ENCODE results near the gene SLC38A9. TPM values are rescaled to one million over a fixed set of nuclear protein-coding genes. Genes with fewer than 3 reads are reported as not detected.

SLC38A9 gene
- total and polyA plus RNA-seq, 2 donors (not counting 1 experiment from before 2014, with no cell fraction given): 23.4 to 36.3 TPM

- POLR2A ChIA-PET: no interaction called here
- intact Hi-C loops (cut with micrococcal nuclease): no loop called here
These were observed 47.1 kb downstream of the SLC38A9 start for GRCh38 chr5:55665065-55665464.

GRCh38 chr5:55657443-55657842 is 54.7 kb downstream of the SLC38A9 start:
- CTCF ChIA-PET: no interaction called here
- H3K4me1 Mint-ChIP-seq: no peaks in the 10 kb centered on the region
- H3K4me1 ChIP-seq (ENCODE audit: control insufficient read depth in 2 of 2, insufficient read depth in 2 of 2, low read length in 2 of 2): no peaks in the 10 kb centered on the region
- no peak overlapping the region for H3K4me3 Mint-ChIP-seq
- ATAC-seq (ENCODE audit: low read depth): no peak
- H2AFZ ChIP-seq (ENCODE audit: insufficient read depth, low read depth, low read length, poor library complexity, severe bottlenecking): no peak overlapping the region
- no peak overlapping the region for H3K4me3 ChIP-seq (ENCODE audit: control extremely low read depth in 1 of 5, extremely low read depth in 1 of 5, insufficient read depth in 1 of 5, low read depth in 2 of 5, low read length in 4 of 5)
- H4K20me1 ChIP-seq (ENCODE audit: control insufficient read depth, insufficient read depth, low read length, poor library complexity, severe bottlenecking): no peaks in the 10 kb centered on the region
- peaks cover 1 to 11% of the 10 kb centered on the region in 2 experiments for H3K36me3 ChIP-seq (replicated peaks in 1 of 2; ENCODE audit: control extremely low read depth in 1 of 2, control insufficient read depth in 1 of 2, extremely low read depth in 1 of 2, insufficient read depth in 2 of 2, low read length in 1 of 2)
- POLR2A ChIA-PET: no interaction called here
- H3K9me3 ChIP-seq (ENCODE audit: control extremely low read depth in 1 of 3, control insufficient read depth in 2 of 3, insufficient read depth in 1 of 3, low read length in 2 of 3): no peaks in the 10 kb centered on the region
- no peak overlapping the region for H3K4me2 ChIP-seq (replicated peaks; ENCODE audit: low read depth, low read length, poor library complexity, severe bottlenecking)
- H3K27me3 Mint-ChIP-seq: no peaks in the 10 kb centered on the region
- H3K27ac Mint-ChIP-seq: no peak overlapping the region
- no peak for DNase-seq
- no peaks in the 10 kb centered on the region for H3K79me2 ChIP-seq (ENCODE audit: control insufficient read depth, insufficient read depth, low read length)
- H3K9ac ChIP-seq (ENCODE audit: low read length): no peak overlapping the region
- no peaks in the 10 kb centered on the region for H3K27me3 ChIP-seq (replicated peaks in 1 of 4; ENCODE audit: control extremely low read depth in 1 of 4, control insufficient read depth in 3 of 4, insufficient read depth in 4 of 4, low read length in 3 of 4)
- H3K9me3 Mint-ChIP-seq (ENCODE audit: insufficient read depth): no peaks in the 10 kb centered on the region
- H3K27ac ChIP-seq (ENCODE audit: low read length in 2 of 2): no peak overlapping the region
- no peak for TF ChIP-seq CTCF (IDR thresholded peaks at IDR 0.05)
- no peak for TF ChIP-seq EZH2 (IDR thresholded peaks at IDR 0.05; ENCODE audit: borderline replicate concordance, insufficient read depth, low read depth, low read length, poor library complexity, severe bottlenecking)
- no CpG with 5 or more reads among the region's 2 CpGs for WGBS (ENCODE audit: insufficient coverage)
- intact Hi-C loops (cut with micrococcal nuclease): no loop called here

More at GRCh38 chr5:55665065-55665464, 47.1 kb downstream of the SLC38A9 start:
- H3K9me3 ChIP-seq (ENCODE audit: control extremely low read depth in 1 of 3, control insufficient read depth in 2 of 3, insufficient read depth in 1 of 3, low read length in 2 of 3): no peaks in the 10 kb centered on the region
- no peak overlapping the region for H3K4me2 ChIP-seq (replicated peaks; ENCODE audit: low read depth, low read length, poor library complexity, severe bottlenecking)
- CTCF ChIA-PET: no interaction called here
- no peak for TF ChIP-seq EZH2 (IDR thresholded peaks at IDR 0.05; ENCODE audit: borderline replicate concordance, insufficient read depth, low read depth, low read length, poor library complexity, severe bottlenecking)
- no peak for TF ChIP-seq CTCF (IDR thresholded peaks at IDR 0.05)
- H3K27me3 ChIP-seq (replicated peaks in 1 of 4; ENCODE audit: control extremely low read depth in 1 of 4, control insufficient read depth in 3 of 4, insufficient read depth in 4 of 4, low read length in 3 of 4): no peaks in the 10 kb centered on the region
- no peaks in the 10 kb centered on the region for H3K79me2 ChIP-seq (ENCODE audit: control insufficient read depth, insufficient read depth, low read length)
- WGBS (ENCODE audit: insufficient coverage): 85% methylated on average over 2 of the region's 8 CpGs
- H3K4me3 Mint-ChIP-seq: no peak overlapping the region
- ATAC-seq (ENCODE audit: low read depth) (no peak), DNase-seq (no peak)
- no peaks in the 10 kb centered on the region for H3K4me1 ChIP-seq (ENCODE audit: control insufficient read depth in 2 of 2, insufficient read depth in 2 of 2, low read length in 2 of 2)
- no peak overlapping the region for H3K9ac ChIP-seq (ENCODE audit: low read length)
- no peak overlapping the region for H3K27ac ChIP-seq (ENCODE audit: low read length in 2 of 2)
- peaks cover 1 to 11% of the 10 kb centered on the region in 2 experiments for H3K36me3 ChIP-seq (replicated peaks in 1 of 2; ENCODE audit: control extremely low read depth in 1 of 2, control insufficient read depth in 1 of 2, extremely low read depth in 1 of 2, insufficient read depth in 2 of 2, low read length in 1 of 2)
- H3K4me3 ChIP-seq (ENCODE audit: control extremely low read depth in 1 of 5, extremely low read depth in 1 of 5, insufficient read depth in 1 of 5, low read depth in 2 of 5, low read length in 4 of 5): no peak overlapping the region
- no peak overlapping the region for H3K27ac Mint-ChIP-seq
- H3K4me1 Mint-ChIP-seq: no peaks in the 10 kb centered on the region
- no peaks in the 10 kb centered on the region for H3K9me3 Mint-ChIP-seq (ENCODE audit: insufficient read depth)
- H2AFZ ChIP-seq (ENCODE audit: insufficient read depth, low read depth, low read length, poor library complexity, severe bottlenecking): no peak overlapping the region
- no peaks in the 10 kb centered on the region for H3K27me3 Mint-ChIP-seq
- H4K20me1 ChIP-seq (ENCODE audit: control insufficient read depth, insufficient read depth, low read length, poor library complexity, severe bottlenecking): no peaks in the 10 kb centered on the region

Measured in B cell (primary cell).